ENCODE results near the gene C17orf50. TPM values are rescaled to one million over a fixed set of nuclear protein-coding genes. Genes with fewer than 3 reads are reported as not detected.

Gene C17orf50
- total RNA-seq, 1 donor: not detected

DNA sequence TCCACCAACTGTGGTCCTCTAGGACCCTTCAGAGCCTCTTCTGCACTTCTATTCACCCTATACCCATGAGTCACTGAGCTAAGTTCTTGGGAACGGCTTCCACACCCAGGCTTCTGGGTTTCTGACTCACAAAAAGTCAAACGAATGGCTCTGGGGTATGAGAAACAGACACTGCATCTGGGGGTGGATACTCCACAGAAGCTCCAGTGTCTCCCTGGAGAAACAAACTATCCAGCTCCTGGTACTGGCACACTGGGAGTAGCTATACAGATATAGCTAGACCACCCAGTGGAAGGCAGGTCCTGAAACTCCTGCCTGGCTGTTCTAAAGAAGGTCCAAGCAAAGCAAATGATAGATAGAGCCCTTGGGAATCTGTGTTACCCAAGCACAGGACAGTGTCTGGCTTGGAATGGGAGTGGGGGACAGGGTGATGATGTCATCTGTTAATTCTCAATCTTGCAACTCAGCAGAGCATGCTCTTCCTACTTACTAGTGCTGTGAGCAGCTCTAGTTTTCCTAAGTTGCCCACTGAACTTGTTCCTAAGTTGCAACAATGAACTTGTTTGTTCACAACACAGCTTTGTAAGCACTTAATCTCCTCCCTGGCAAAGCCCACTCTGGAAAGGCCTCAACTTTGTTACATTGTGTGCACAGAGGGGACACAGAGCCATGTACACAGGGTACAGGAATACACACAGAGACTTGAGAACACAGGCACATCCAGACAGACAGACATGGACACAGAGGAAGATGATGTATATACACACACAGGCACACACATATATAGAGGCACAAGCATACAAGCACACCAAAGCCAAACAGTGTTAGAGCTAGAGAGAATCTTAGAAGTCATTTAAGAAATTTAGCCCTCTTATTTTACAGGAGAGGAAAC is 28.0 kb downstream of the C17orf50 start:
- H3K4me3 ChIP-seq (ENCODE audit: low read depth, low read length): no peak overlapping the region
- TF ChIP-seq, protein P1, sequence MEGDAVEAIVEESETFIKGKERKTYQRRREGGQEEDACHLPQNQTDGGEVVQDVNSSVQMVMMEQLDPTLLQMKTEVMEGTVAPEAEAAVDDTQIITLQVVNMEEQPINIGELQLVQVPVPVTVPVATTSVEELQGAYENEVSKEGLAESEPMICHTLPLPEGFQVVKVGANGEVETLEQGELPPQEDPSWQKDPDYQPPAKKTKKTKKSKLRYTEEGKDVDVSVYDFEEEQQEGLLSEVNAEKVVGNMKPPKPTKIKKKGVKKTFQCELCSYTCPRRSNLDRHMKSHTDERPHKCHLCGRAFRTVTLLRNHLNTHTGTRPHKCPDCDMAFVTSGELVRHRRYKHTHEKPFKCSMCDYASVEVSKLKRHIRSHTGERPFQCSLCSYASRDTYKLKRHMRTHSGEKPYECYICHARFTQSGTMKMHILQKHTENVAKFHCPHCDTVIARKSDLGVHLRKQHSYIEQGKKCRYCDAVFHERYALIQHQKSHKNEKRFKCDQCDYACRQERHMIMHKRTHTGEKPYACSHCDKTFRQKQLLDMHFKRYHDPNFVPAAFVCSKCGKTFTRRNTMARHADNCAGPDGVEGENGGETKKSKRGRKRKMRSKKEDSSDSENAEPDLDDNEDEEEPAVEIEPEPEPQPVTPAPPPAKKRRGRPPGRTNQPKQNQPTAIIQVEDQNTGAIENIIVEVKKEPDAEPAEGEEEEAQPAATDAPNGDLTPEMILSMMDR (IDR thresholded peaks at IDR 0.05; ENCODE audit: insufficient read depth, low read length): no peak
- DNase-seq (ENCODE audit: low read depth): peak; percentile 78

DNA sequence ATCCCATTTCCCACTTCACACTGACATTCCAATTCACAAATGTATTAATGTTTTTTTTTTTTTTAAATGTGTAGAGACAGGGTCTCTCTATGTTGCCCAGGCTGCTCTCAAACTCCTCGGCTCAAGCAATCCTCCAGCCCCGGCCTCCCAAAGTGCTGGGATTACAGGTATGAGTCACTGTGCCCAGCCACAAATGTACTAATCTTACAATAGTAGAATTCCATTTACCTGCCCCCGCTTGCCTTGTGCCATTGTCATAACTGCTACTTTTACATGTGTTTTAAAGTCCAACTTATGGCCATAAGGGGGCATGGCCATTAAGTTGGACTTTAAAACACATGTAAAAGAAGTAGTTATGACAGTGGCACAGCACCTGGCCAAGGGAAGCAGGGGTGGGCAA is 30.2 kb downstream of the C17orf50 start:
- TF ChIP-seq, protein P1 (IDR thresholded peaks at IDR 0.05; ENCODE audit: insufficient read depth, low read length): no peak
- H3K4me3 ChIP-seq (ENCODE audit: low read depth, low read length): no peak overlapping the region
- no peak for DNase-seq (ENCODE audit: low read depth)

DNA sequence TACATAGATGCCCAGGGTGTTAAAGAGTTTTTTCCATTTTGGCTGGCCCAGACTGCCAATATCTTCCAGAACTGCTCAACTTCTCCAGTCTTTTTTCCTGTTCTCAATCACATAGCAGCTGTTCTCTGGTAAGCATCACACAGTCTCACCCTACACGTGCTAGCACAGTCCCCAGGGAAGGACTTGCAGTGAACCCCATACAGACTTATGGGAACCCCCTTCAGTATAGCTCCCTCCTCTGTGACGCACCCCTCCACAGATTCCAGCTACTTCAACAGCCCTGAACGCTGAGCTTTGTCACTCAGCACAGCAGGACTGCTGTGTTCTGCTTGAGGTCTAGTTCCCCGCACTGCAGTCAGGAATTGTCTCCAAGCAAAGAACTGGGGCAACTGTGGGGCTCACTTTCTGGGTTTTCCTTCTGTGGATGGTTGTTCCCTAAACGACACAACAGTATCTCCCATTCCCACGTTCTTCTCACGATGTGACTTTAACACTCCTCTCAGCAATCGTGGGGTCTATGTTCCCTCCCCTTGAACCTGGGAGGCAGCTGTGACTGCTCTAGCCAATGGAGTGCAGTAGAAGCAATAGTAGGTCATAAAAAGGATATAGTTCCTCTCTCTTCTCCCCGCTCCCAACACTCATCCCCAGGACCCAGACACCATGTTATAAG is 31.1 kb downstream of the C17orf50 start:
- TF ChIP-seq, protein P1 (IDR thresholded peaks at IDR 0.05; ENCODE audit: insufficient read depth, low read length): no peak
- H3K4me3 ChIP-seq (ENCODE audit: low read depth, low read length): no peak overlapping the region
- DNase-seq (ENCODE audit: low read depth): no peak

DNA sequence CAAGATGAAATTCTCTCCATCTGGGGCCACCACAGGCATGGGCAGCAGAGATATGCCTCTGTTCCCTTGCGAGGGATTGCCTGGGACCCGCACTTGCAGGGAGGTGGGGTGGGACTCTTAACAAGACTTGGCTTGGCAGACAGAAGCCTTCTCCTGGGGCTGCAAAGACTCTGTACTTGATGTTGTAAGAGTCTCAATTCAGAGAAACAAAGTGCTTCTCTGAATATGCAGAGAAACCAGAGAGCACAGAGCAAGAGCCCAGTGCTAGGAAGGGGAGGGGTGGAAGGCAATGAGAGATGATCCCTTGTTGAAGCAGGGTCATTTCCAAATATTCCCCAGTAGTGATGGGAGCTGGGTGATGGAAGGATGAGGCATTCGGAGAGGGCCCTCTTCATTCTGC is 32.6 kb downstream of the C17orf50 start:
- no peak overlapping the region for H3K4me3 ChIP-seq (ENCODE audit: low read depth, low read length)
- DNase-seq (ENCODE audit: low read depth): no peak
- TF ChIP-seq, protein P1 (IDR thresholded peaks at IDR 0.05; ENCODE audit: insufficient read depth, low read length): no peak

DNA sequence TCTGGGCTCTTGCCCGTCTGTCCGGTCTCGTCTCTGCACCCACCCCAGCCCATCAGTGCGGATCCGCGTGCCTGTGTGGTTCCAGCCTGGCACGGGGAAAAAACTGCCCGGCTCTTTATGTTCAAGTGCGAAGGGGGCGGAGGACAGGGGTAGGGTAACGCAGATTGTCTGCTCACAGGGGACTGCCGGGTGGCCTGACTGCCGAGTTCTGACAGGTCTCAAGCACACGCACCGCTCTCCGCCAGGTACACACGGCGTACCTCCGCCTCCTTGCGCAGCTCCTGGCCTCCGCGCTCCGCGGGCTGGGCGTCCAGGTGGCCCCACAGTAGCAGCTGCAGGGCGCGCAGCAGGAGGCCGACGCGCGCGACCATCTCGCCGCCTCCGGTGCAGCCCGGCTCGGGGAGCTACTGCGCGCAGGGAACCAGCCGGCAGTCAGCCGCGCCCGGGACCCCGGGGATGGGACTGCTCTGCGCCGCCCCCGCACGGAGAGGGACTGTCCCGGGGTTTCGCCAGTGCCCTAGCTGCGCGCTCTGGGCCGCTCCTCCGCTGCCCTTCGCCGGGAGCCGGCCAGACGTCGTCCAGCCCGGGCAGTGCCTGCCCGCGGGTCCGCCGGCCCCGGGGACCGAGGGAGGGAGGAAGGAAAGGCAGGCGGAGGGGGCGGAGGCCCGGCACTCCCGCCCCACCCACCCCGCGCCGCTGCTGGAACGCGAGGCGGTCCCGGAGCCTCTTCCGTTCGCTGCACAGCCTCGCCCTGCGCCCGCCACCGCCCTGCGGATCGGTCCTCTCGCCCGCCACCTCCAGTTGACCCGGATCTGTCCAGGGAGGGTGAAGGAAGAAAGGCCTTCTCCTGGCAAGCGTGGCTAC is 34.6 kb downstream of the C17orf50 start, which contains the start of gene MMP28:
Gene MMP28 (minus strand): TSS at position 635 of the 864 bp plus-strand sequence. CDS start 264 bp downstream, at position 371.
- no peak for DNase-seq (ENCODE audit: low read depth)
- TF ChIP-seq, protein P1 (IDR thresholded peaks at IDR 0.05; ENCODE audit: insufficient read depth, low read length): no peak
- peak within 1 kb of the TSS; percentile 51 for H3K4me3 ChIP-seq (ENCODE audit: low read depth, low read length)

DNA sequence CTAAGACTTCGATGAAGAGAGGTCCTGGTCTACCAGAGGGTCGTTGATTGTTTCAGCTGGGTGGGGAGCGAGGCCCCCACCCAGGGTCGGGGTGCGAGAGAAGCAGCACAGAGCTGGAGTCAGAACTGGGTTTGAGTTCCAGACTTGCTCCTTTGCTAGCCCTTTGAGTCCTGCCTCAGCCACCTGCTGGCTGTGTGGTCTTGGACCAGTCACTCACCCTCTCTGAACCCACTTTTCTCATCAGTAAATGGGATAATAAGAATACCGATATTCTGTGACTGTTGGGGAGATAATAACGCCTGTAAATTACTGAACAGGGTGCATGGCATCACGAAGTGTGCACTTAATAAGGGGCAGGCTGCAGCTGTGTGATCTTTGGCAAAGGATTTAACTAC is 35.2 kb downstream of the C17orf50 start:
- peak overlapping the region; percentile 51 for H3K4me3 ChIP-seq (ENCODE audit: low read depth, low read length)
- TF ChIP-seq, protein P1 (IDR thresholded peaks at IDR 0.05; ENCODE audit: insufficient read depth, low read length): no peak
- DNase-seq (ENCODE audit: low read depth): no peak

Data from fibroblast of the aortic adventitia (primary cell).